ENCODE measurements around the gene ZDHHC9.

The ZDHHC9 gene

DNA sequence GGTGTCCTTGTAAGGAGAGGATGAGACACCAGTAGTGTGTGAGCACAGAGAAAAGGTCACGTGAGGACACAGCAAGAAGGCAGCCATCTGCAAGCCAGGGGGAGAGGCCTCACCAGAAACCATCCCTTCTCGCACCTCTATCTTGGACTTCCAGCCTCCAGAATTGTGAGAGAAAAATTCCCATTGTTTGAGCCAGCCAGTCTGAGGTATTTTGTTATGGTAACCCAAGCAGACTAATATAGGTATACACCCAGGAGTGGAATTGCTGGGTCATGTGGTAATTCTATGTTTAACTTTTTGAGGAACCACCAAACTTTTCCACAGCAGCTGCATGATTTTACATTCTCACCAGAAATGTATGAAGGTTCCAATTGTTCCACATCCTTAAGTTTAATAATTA lies 25.6 kb downstream of the ZDHHC9 start:
- no peak for DNase-seq

DNA sequence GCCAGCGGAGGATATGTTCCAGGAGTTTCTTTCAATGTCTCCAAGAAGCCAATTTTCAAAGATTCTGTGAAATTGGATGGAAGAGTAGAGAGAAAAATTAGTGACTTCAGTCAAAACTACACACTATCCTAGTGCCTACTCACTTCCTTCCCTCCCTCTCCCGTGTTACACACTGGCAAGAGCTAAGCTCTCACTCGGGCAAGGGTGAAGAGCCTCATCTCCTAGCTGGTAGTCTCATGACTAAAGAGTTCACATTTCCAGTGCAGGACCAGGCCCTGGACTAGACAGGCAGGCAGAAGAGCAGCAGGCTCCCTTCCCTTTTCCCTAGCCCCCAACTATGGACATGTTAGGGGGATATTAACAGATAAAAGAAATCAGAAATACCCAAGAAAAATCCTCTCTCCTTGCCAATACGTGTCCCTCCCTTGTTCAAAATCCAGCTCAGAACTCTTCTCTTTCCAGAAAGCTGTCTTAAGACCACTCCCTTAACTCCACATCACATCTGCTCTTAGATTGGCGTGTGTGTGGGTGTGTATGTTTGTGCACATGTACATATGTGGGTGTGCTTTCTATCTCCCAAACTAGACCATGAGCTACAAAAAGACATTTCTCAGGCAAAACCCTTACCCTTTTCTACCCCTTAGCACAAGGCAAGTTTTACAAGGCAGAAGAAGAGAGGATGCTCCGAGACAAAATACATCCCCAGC lies 29.9 kb downstream of the ZDHHC9 start:
- DNase-seq: no peak

DNA sequence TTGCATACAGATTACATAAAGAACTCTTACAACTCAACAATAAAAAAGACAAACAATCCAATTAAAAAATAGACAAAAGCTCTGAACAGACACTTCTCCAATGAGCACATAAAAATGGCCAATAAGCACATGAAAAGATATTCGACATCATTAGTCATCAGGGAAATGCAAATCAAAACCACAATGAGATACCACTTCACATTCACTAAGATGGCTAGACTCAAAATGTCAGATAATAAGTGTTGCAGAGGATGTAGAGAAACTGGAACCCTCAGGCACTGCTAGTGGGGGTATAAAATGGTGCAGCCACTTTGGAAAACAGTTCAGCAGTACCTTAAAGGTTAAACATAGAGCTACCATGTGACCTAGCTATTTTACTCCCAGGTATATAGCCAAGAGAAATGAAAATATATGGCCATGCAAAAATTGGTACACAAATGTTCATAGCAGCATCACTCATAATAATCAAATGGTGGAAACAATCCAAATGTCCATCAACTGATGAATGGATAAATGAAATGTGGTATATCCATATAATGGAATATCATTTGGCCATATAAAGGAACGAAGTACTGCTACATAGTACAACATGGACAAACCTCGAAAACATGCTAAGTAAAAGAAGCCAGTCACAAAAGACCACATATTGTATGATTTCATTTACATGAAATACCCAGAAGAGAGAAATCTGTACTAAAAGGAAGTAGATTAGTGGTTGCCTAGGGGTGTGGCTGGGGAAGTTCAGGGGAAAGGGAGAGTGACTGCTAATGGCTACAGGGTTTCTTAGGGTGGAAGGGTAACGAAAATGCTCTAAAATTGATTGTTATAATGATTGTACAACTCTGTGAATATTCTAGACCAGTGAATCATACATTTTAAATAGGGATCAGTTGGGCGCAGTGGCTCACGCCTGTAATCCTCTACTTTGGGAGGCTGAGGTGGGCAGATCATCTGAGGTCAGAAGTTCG lies 34.6 kb downstream of the ZDHHC9 start:
- no peak for DNase-seq

DNA sequence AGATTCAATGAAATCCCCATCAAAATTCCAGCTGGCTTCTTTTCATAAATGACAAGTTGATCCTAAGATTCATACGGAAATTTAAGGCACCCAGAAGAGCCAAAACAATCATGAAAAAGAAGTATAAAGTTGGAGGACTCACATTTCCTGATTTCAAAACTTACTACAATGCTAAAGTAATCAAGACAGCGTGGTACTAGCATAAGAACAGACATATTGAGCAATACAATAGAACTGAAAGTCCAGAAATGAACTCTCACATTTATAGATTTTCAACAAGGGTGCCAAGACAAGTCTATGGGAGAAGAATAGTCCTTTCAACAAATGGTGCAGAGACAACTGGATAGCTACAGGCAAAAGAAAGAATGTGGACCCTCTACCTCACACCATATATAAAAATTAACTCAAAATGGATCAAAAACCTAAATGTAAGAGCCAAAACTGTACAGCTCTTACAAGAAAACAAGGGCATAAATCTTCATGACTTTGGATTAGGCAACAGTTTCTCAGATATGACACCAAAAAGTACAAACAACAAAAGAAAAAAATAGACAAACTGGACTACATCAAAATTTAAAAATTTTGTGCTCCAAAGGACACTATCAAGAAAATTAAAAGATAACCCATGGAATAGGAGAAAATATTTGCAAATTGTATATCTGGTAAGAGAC lies 35.4 kb downstream of the ZDHHC9 start:
- DNase-seq: no peak

DNA sequence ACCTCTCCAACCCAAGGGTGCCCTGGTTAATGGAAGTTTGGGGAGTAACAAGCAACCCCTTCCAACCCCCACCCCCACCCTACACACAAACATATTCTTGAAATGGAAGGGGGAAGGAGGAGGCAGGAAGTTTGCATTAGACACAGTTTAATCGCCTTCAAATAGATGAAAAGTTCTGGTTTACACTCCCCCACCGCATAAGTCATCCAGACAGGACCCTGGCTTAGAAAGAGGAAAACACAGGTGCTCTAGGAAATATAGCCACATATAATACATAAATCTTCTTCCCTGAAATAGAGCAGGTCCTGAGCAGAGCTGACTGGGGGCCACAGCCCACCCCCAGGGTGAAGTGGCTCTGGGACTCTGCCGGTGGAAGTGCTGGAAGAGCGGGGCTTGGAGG lies 38.9 kb downstream of the ZDHHC9 start:
- DNase-seq: no peak

DNA sequence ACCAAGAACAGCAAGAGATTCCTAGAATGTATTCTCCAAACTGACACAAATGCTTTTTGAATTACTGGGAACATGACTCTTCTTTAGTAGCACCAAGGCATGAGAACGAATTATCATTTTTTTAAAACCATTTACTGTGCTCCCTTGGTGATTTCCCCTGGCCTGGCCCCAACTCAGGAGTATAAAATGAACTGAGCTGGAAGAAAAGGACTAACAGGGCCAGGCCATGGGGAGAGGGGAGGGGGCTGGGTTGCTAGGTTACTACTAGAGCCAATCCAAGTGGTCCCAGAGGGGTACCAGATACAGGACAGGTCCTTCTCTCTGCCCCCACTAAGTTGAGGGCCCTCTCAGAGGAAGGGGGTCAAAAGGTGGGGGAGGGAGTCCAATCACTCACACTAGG lies 40.8 kb downstream of the ZDHHC9 start:
- DNase-seq: no peak

DNA sequence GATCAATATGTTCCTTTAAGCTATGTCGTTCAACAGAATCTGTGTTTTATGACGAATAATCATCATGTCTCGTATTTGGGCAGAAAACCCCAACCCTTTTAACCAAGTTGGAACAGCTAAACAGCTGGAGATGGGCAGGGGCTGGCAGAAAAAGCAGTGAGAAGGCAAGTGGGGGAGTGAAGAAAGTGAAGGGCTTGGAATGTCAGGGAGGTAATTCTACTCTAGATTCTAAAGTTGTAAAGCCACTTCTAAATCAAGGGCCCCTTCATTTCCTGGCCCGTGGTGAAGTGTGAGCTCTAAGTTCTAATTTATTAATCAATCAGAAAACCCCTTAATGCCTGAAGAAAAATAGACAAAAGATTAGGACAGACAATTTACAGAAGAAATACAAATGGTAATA lies 43.5 kb downstream of the ZDHHC9 start:
- DNase-seq: no peak

DNA sequence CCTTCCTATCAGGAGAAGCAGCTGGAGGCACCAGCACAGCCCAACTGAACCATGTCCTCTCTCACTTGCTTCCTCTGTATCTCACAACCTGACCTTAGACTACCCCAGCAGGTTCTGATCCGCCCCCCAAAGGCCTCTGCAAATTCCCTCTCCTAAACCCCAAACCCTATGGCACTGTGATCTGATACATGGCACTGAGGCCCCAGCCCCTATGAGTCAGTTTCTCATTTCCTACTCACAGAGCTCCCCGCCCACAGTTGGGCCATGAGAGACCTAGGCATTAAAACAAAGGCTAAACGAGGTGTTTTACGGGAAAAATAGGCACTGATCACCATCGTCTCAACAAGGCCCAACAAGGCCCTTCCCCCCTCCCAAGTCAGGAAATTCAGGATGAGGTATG lies 44.8 kb downstream of the ZDHHC9 start:
- DNase-seq: no peak

DNA sequence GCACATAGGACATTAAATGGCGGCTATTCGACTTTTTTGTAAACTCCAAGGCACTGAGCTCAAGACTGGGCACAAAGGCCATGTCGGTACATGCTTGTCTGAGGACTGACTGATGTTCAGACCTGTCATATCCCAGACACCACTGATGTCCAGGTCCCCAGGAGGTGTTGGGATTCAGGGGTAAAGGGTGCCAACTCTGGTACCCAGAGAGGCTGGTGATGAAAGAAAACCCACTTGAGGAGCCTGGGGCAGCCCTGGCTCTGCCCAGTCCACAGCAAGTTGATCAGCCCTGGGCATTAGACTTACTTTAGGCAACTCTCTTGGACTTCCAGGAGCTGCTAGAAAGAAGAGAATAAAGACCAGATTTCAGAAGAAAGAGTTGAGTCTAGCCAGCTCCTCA lies 45.2 kb downstream of the ZDHHC9 start:
- no peak for DNase-seq

DNA sequence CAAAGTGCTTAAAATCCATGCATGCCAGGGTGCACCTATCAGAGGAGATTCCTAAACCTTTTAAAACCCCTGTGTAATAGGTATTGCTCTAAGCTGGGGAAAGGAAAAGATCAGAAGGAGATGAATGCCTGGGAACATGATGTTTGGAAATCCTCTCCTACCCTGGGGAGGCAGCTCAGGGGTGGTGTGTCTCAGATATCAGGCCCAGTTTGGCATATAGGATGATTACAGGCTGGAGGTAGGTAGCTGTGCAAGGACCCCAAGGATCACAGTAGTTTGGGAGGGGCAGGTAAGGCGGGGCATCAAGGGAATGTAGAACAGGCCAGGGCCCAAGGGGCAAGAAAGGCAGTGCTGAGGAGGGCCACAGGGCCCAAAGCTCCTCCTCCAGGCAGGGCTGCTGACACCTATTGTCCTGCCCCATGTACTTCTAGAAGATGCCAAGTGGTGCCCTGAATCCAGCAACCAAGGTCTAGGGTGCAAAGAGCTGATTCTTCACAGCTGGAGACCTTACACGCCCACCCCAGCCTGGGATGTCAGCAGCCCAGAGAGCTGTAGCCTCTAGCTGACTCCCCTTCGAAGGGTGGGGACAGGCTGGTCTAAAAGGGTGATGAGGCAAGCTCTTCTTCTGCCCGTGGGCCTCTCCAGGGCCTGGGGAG lies 46.3 kb downstream of the ZDHHC9 start:
- DNase-seq: no peak

DNA sequence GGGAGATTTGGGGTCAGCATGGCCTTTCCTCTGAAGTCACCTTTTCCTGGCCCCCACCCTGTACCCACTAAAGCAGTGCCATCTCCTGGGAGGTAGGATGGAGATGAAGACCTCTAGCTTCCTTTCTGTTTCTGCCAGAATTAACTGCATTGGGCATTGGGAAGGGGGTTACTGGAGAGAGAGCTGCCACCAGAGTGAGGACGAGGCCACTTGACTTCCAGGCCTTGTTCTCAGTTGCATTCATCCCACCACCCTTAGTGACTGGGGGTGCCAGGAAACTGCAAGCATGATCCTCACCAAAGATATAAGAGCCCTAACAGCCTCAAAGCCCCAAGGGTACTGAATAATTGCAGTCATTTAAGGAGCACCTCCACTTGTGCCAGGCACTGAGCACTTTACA lies 48.1 kb downstream of the ZDHHC9 start:
- no peak for DNase-seq

DNA sequence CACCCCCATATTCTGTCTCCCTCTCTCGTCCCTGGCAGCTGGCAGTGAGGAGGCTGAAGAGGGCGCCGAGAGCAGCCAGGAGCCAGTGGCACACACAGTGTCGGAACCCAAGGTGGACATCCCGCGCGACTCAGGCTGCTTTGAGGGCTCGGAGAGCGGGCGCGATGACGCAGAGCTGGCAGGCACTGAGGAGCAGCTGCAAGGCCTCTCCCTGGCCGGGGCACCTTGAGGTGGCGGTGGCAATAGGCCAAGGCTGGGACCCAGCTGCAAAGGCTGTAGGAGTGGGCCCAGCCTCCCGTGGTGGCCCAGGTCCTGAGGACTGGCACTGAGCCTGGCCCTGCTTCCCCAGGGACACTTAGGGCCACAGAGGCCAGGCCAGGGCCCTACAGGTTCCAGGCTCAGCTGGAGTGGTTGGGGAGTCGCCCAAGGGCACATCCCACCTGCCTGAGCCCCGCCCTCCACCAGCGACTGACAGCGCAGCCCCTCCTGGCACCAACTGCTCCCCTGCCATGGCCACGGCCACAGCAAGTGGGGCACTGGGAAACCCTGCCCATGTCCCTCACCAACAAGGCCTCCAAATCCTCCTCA lies 50.0 kb downstream of the ZDHHC9 start:
- no peak for DNase-seq

DNA sequence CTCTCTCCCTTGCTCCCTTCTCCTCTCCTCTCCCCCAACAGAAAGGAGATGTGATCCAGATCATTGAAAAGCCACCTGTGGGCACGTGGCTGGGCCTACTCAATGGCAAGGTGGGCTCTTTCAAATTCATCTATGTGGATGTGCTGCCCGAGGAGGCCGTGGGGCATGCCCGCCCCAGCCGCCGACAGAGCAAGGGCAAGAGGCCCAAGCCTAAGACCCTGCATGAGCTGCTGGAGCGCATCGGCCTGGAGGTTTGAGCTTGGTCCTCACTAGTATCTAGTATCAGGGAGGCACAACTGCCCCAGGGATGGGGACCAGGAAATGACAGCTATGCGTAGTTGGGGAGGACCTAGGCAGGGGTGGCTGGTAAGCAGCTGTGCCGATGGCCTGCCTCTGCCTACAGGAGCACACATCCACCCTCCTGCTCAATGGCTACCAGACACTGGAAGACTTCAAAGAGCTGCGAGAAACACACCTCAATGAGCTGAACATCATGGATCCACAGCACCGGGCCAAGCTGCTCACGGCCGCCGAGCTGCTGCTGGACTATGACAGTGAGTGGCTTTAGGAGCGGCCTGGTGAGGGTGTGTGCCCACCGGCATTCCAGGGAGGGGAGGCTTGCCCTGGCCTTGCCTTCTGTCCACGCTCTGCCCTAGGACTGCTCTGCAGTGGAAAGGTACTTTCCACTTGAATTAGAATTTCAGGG lies 50.9 kb downstream of the ZDHHC9 start:
- no peak for DNase-seq

DNA sequence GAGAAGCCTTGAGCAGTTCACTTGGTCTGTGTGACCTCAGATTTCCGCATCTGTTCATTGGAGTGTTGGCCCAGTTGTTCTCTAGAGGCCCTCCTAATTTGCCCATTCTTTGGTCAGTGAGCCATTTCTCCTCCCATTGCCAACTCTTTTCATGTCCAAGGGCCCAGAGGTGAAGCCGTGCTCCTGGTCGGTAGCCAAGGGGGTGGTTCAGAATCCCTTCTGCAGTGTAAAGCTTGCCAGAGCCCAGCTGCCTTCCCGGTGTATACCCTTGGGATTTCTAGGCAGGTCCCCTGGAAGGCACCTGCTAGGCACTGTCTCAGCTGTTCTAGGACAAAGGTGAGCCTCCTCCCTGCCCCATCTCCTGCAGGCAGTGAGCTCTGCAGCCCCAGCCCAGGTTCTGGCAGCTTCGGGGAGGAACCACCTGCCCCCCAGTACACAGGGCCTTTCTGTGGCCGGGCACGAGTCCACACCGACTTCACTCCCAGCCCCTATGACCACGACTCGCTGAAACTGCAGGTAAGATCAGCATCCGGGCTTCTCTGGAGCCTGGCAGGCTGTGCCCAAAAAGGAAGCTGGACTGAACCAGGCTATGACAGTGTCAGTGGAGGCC lies 51.6 kb downstream of the ZDHHC9 start:
- no peak for DNase-seq

DNA sequence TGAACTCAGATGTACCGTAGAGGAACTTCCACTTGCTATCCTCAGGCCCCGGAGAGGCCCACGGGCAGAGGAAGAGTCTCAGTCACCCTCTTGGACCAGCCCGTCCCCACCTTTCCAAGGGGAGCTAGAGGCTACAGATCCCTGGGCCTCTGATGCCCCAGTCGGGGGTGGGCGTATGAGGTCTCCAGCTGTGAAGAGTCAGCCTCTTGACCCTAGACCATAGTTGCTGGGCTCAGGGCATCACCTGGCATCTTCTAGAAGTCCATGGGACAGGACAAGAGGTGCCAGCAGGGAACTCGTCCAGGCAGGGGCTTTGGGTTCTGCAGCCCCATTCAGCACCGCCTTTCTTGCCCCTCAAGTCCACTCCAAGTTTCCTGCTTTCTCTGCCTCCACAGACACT lies 52.4 kb downstream of the ZDHHC9 start:
- no peak for DNase-seq

DNA sequence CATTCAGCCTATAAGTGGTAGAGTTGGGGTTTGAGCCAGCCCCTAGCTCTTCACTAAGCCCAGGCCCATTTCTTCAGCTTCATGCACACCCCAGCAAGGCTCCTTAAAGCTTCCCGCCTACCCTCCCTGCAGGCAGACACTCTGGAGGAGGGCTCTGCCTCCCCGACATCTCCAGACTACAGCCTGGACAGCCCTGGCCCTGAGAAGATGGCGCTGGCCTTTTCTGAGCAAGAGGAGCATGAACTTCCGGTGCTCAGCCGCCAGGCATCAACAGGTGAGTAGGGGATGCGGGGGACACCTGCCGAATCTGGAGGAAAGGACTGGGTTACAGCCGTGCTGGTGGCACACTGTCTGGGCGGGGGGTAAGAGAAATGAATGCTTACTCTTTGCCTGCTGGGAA lies 52.9 kb downstream of the ZDHHC9 start:
- no peak for DNase-seq

DNA sequence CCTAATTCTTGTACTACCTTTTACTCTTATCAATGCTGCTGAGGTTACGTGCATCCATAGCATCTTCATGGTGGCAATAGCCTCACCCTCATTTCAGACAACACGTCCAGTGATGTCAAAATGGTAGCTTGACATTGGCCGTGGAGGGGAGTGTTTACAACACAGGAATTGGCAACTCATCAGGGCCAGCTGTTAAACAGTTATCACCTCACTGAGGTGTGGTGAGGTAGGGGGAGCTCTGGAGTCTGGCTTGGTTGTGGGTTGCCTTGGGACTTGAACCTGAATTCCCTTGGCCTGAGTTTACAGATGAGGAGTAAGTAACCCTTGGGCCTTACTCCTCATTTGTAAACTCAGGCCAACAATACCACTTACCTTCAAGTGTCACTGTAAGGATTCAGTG lies 53.5 kb downstream of the ZDHHC9 start:
- no peak for DNase-seq

DNA sequence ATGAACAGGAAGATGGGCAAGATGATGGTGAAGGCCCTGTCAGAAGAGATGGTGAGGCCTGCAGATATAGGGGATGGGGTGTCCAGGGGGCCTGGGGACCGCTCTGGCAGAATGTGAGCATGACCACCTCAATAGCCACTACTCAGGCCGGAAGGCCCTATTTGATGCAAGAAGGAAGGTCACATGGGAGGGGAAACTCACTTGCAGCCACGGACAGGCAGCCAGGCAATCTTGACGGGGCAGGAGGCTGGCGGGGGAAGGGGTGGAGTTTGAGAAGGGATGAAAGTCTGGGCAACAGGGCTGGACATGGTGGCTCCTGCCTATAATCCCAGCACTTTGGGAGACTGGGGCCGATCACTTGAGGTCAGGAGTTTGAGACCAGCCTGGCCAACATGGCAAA lies 55.2 kb downstream of the ZDHHC9 start:
- no peak for DNase-seq

DNA sequence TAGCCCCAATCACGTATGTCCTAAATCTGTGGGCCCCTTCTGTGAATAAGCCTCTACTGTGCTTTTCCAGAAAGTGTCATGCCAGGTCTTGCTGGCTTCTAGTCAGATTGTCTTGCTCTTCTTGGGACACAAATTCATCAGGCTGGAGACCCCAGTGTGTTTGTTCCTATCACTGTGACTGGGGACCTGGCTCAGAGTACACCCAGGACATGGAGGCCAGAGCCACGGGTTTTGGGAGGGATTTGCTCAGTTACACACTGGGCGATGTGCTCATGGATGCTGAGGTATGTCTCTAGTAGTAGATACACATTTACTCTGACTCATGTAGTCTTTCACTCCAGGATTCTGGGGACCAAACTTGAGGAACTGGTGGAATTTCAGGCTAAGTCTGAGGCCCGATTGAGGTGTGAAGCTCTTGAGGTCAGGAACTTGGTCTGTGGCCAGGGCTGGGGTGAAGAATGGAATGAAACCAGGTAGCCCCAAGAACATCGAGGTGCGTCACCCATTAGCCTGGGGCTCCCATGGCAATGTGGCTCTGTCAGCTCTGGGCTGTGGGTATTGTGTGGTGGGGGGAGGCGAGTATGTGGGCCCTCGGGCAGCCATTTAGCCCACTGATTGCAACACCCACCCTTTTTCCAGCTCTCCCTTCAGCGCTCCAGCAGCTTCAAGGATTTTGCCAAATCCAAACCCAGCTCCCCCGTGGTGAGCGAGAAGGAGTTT lies 56.2 kb downstream of the ZDHHC9 start:
- no peak for DNase-seq

DNA sequence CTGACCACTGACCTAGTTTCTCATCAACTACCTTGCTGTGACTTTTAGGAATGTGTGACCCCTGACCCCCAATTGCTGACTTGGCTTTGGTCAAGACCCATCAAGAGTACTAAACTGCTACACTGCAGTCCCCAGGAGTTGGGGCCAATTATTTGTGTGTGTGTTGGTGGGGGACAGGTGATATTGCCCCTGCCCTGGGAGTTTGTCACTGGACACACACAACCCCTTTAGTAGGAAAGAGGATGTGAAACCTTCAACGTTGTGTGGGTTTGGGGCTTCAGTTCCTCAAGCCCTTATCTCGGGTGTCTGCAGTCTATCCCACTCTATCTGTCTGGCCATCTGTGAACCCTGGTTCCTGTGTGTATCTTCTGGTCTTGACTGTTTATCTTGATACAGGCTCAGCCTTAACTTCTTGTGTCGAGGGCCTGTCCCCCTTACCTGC lies 57.5 kb downstream of the ZDHHC9 start:
- DNase-seq: no peak
